HCT116 (cell line): ENCODE results near the gene TMCO4. TPM values are rescaled to one million over a fixed set of nuclear protein-coding genes. Genes with fewer than 3 reads are reported as not detected.

ENCODE experiments used
- ATAC-seq: fragments of 200-7000 bp; cut with Tn5 transposase; 2 replicates; pipeline ENCODE4 v1.9.1; 2020; ENCODE audit warnings: mild to moderate bottlenecking, moderate library complexity
- BruUV-seq: library from RNA; stranded (reverse); fragments of 400-500 nt; replicated peaks from 2 replicates; lab custom pipeline; 2021; lab: Mats Ljungman, UMichigan
- CTCF ChIA-PET: fragments of 300-600 bp; sonication (Branson Sonifier 250); formaldehyde crosslinking; loops from one replicate; lab custom pipeline; 2021; ENCODE audit warnings: antibody characterized with exemption; lab: Charles Lee
- POLR2A ChIA-PET: fragments of 300-600, 350-600 bp; sonication (Branson Sonifier 250); formaldehyde crosslinking; loops from one replicate; lab custom pipeline; 2021; ENCODE audit warnings: antibody characterized with exemption; lab: Charles Lee
- RAD21 ChIA-PET, 2 experiments: fragments of 300-600 bp; sonication (Branson Sonifier 250); formaldehyde crosslinking; loops; one replicate each; lab custom pipeline; 2023; ENCODE audit warnings: low total read pairs in 2 of 2; ENCODE audit not compliant: uncharacterized antibody in 2 of 2, unreplicated experiment in 2 of 2, low non-redundant PET in 1 of 2; lab: Charles Lee
- DNase-seq: peaks from one replicate; pipeline ENCODE4 v3.0.0-alpha.2; 2010; ENCODE audit warnings: low read depth, low spot score
- H2AFZ ChIP-seq: fragments of 200-600 bp; shearing (Covaris generic), sonication (generic); 2 replicates; pipeline ENCODE4 v1.6.1; 2017; ENCODE audit warnings: low read depth, mixed run types, mixed read lengths, antibody characterized with exemption, low read length; ENCODE audit not compliant: poor library complexity, severe bottlenecking
- H3K27ac ChIP-seq: 2 replicates; pipeline ENCODE4 v1.5.1; 2012; ENCODE audit warnings: low read depth, low read length
- H3K27me3 ChIP-seq: fragments of 200-600 bp; sonication (generic); 2 replicates; pipeline ENCODE4 v1.6.1; 2016; ENCODE audit warnings: mixed run types, low read length, mixed read lengths; ENCODE audit not compliant: insufficient read depth
- H3K36me3 ChIP-seq, 2 experiments: fragments of 200-500 bp in 1 of 2; fragments of 200-600 bp in 1 of 2; sonication (Bioruptor generic) in 1 of 2; sonication (generic) in 1 of 2; 2 replicates each; pipeline versions ENCODE4 v1.5.1 to v1.6.1; 2014 to 2016; ENCODE audit warnings: low read length in 2 of 2, inconsistent platforms in 1 of 2, mixed read lengths in 1 of 2, mixed run types in 1 of 2; ENCODE audit not compliant: insufficient read depth in 2 of 2, control insufficient read depth in 1 of 2
- H3K4me1 ChIP-seq, 2 experiments: fragments of 200-600 bp in 1 of 2; sonication (generic) in 1 of 2; 2 replicates each; pipeline versions ENCODE4 v1.5.1 to v1.6.1; 2012 to 2017; ENCODE audit warnings: low read length in 2 of 2, inconsistent platforms in 1 of 2, mild to moderate bottlenecking in 1 of 2, mixed read lengths in 1 of 2, mixed run types in 1 of 2, moderate library complexity in 1 of 2; ENCODE audit not compliant: insufficient read depth in 2 of 2, control insufficient read depth in 1 of 2
- H3K4me2 ChIP-seq: fragments of 200-600 bp; sonication (generic); 2 replicates; pipeline ENCODE4 v1.6.1; 2017; ENCODE audit warnings: mixed run types, low read length, mixed read lengths
- H3K4me3 ChIP-seq, 2 experiments: fragments of 200-600 bp in 1 of 2; sonication (generic) in 1 of 2; replicated peaks in 1 of 2; 2 replicates each; pipeline ENCODE4 v1.5.1; 2011 to 2016; ENCODE audit warnings: low read length in 2 of 2, control low read depth in 1 of 2, low read depth in 1 of 2, mild to moderate bottlenecking in 1 of 2, mixed read lengths in 1 of 2, mixed run types in 1 of 2
- H3K79me2 ChIP-seq: fragments of 200-600 bp; sonication (generic); 2 replicates; pipeline ENCODE4 v1.6.1; 2017; ENCODE audit warnings: mild to moderate bottlenecking, mixed run types, low read length, moderate library complexity, mixed read lengths; ENCODE audit not compliant: insufficient read depth
- H3K9ac ChIP-seq: fragments of 200-600 bp; sonication (generic); 2 replicates; pipeline ENCODE4 v1.6.1; 2016; ENCODE audit warnings: low read length, mixed read lengths
- H3K9me2 ChIP-seq: fragments of 200-600 bp; sonication (generic), shearing (Covaris generic); 2 replicates; pipeline ENCODE4 v1.6.1; 2017; ENCODE audit warnings: mixed run types, mild to moderate bottlenecking, moderate library complexity; ENCODE audit not compliant: insufficient read depth
- H3K9me3 ChIP-seq, 2 experiments: fragments of 200-500 bp in 1 of 2; fragments of 200-600 bp in 1 of 2; sonication (Bioruptor generic) in 1 of 2; sonication (generic) in 1 of 2; 2 replicates each; pipeline ENCODE4 v1.6.1; 2014 to 2017; ENCODE audit warnings: low read length in 2 of 2, mixed read lengths in 2 of 2, inconsistent platforms in 1 of 2, low read depth in 1 of 2, mild to moderate bottlenecking in 1 of 2, mixed run types in 1 of 2, moderate library complexity in 1 of 2; ENCODE audit not compliant: control insufficient read depth in 1 of 2, insufficient read depth in 1 of 2
- H4K20me1 ChIP-seq: fragments of 200-600 bp; sonication (generic), shearing (Covaris generic); 2 replicates; pipeline ENCODE4 v1.6.1; 2017; ENCODE audit warnings: mixed run types, mild to moderate bottlenecking, moderate library complexity; ENCODE audit not compliant: insufficient read depth
- ATF3 ChIP-seq: IDR thresholded peaks from 2 replicates; pipeline ENCODE4 v1.6.1; 2012
- CEBPB ChIP-seq: IDR thresholded peaks from 2 replicates; pipeline ENCODE4 v1.6.1; 2012; ENCODE audit warnings: low read depth
- CTCF ChIP-seq, 3 experiments: fragments of 200-600 bp in 1 of 3; sonication (generic) in 1 of 3; IDR thresholded peaks in 2 of 3; conservative IDR thresholded peaks in 1 of 3; 2 replicates each; pipeline ENCODE4 v1.5.1; 2012 to 2017; ENCODE audit warnings: low read depth in 2 of 3, low read length in 2 of 3, antibody characterized with exemption in 1 of 3, borderline replicate concordance in 1 of 3, control low read depth in 1 of 3, mild to moderate bottlenecking in 1 of 3, mixed read lengths in 1 of 3, mixed run types in 1 of 3, moderate library complexity in 1 of 3; ENCODE audit not compliant: insufficient read depth in 1 of 3
- ELF1 ChIP-seq: IDR thresholded peaks from 2 replicates; pipeline ENCODE4 v1.6.1; 2012; ENCODE audit warnings: low read depth, borderline replicate concordance
- EZH2 ChIP-seq: fragments of 200-600 bp; sonication (generic); IDR thresholded peaks from 2 replicates; pipeline ENCODE4 v1.6.1; 2017; ENCODE audit warnings: antibody characterized with exemption, mixed run types
- JUND ChIP-seq: IDR thresholded peaks from 2 replicates; pipeline ENCODE4 v1.6.1; 2012
- RAD21 ChIP-seq: IDR thresholded peaks from 2 replicates; pipeline ENCODE4 v1.6.1; 2012; ENCODE audit warnings: low read depth, mild to moderate bottlenecking
- SIN3A ChIP-seq: IDR thresholded peaks from 2 replicates; pipeline ENCODE4 v1.6.1; 2012; ENCODE audit warnings: low read depth
- YY1 ChIP-seq: IDR thresholded peaks from 2 replicates; pipeline ENCODE4 v1.6.1; 2011; ENCODE audit warnings: low read length, low read depth, moderate library complexity, mild to moderate bottlenecking; ENCODE audit not compliant: insufficient replicate concordance; ENCODE audit errors: extremely low read depth
- ZBTB33 ChIP-seq: IDR thresholded peaks from 2 replicates; pipeline ENCODE4 v1.6.1; 2011; ENCODE audit warnings: mild to moderate bottlenecking, low read length, moderate library complexity; ENCODE audit not compliant: insufficient replicate concordance; ENCODE audit errors: extremely low read depth
- ZNF274 ChIP-seq: fragments of 200-500 bp; sonication (Bioruptor generic); IDR thresholded peaks from 2 replicates; pipeline ENCODE4 v1.6.1; 2014; ENCODE audit warnings: mild to moderate bottlenecking, low read depth, low read length, inconsistent platforms
- intact Hi-C: fragments of 100-400 bp; cut with micrococcal nuclease; formaldehyde crosslinking; loops from 2 replicates; pipeline ENCODE4 v1.10.0; 2022
- total RNA-seq: library from RNA; stranded (reverse); gene quantifications from one replicate; pipeline ENCODE4 v1.2.1, GENCODE V29; 2021; ENCODE audit not compliant: unreplicated experiment

The TMCO4 gene
- total RNA-seq, 1 experiment from 2014 or later = 12.7 TPM

DNA sequence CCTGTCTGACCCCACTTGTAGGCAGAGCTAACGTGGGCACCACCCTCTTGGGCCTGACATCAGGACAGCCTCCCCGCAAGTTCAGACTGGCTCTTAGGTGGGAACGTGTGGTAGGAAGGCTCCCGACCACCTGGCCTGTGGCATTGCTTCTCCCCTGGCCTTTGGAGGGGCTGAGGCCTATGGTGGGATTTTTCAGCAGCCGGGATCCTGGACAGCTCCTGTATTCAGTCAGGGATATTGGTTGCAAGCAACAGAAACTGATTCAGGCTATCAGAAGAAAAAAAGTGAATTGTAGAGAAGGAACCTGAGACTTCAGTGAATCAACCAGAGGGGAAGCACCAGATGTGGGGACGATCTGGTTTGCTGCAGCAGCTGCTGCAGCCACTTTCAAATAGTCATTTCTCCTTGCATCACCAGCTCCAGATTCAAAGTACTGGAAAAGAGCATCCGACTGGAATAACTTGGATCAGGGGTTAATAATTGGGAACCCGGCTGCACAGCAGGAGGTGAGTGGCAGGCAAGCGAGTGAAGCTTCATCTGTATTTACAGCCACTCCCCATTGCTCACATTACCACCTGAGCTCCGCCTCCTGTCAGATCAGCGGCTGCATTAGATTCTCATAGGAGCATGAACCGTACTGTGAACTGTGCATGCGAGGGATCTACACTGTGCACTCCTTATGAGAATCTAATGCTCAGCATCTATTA is 9.5 kb upstream of the TMCO4 start:
- H3K4me2 ChIP-seq = no peak overlapping the region
- H4K20me1 ChIP-seq = no peaks in the 10 kb centered on the region
- no peak overlapping the region for H3K27ac ChIP-seq
- H3K4me3 ChIP-seq = no peak overlapping the region
- CTCF ChIA-PET = interaction anchor here (1.1 kb wide), 2 partner anchors 50 to 73 kb away, joined by 3 read pairs; partner anchors contain the start of gene OTUD3
- H3K36me3 ChIP-seq = no peaks in the 10 kb centered on the region
- H3K9ac ChIP-seq = no peak overlapping the region
- peak; percentile 38; the same call in 1 of the 2 replicates for ATAC-seq
- RAD21 ChIA-PET = no interaction called here
- H3K79me2 ChIP-seq = no peaks in the 10 kb centered on the region
- no TSS peak for BruUV-seq
- intact Hi-C loops = no loop called here
- no peaks in the 10 kb centered on the region for H3K4me1 ChIP-seq
- POLR2A ChIA-PET = no interaction called here
- DNase-seq = no peak
- no peaks in the 10 kb centered on the region for H3K9me2 ChIP-seq
- no peak overlapping the region for H2AFZ ChIP-seq
- no peaks in the 10 kb centered on the region for H3K27me3 ChIP-seq
- TF ChIP-seq JUND (no peak), ZBTB33 (no peak), YY1 (no peak), EZH2 (no peak), ELF1 (no peak), CTCF (IDR thresholded peaks at IDR 0.05 in 2 of 3, conservative IDR thresholded peaks at IDR 0.05 in 1 of 3; ENCODE audit: borderline replicate concordance in 1 of 3, insufficient read depth in 1 of 3, low read depth in 2 of 3, low read length in 2 of 3) (no peak), CEBPB (no peak), SIN3A (no peak), ZNF274 (no peak), ATF3 (no peak), RAD21 (no peak)
- no peaks in the 10 kb centered on the region for H3K9me3 ChIP-seq
